Keratinocyte (primary cell): ENCODE results near the gene ODAM. TPM values are rescaled to one million over a fixed set of nuclear protein-coding genes. Genes with fewer than 3 reads are reported as not detected.
"Not testable (repeated sequence)": the region's sequence is repeated elsewhere in the genome, so short reads cannot be mapped to it uniquely, and the experiment has no call there.

ENCODE experiments used
- DNase-seq: peaks from one replicate; pipeline ENCODE4 v3.0.0-alpha.2; 2011; ENCODE audit warnings: low read depth, missing footprints, low spot score
- FAIRE-seq: peaks from 2 replicates; lab custom pipeline; 2011; peaks lifted over from hg19 to GRCh38; lab: Jason Lieb, UNC
- H2AFZ ChIP-seq: 2 replicates; pipeline ENCODE4 v1.6.0; 2012; ENCODE audit warnings: low read length, control low read depth, inconsistent platforms; ENCODE audit not compliant: control insufficient read depth
- H3K27ac ChIP-seq: 2 replicates; pipeline ENCODE4 v1.5.1; 2011; ENCODE audit warnings: low read length; ENCODE audit not compliant: control insufficient read depth, insufficient read depth
- H3K27me3 ChIP-seq: 3 replicates; pipeline ENCODE4 v1.6.0; 2011; ENCODE audit warnings: low read length; ENCODE audit not compliant: control insufficient read depth, insufficient read depth; ENCODE audit errors: extremely low read depth
- H3K36me3 ChIP-seq, 2 experiments: 2 replicates in 1 of 2; 3 replicates in 1 of 2; pipeline ENCODE4 v1.5.1; 2011; ENCODE audit warnings: low read length in 2 of 2, mild to moderate bottlenecking in 1 of 2; ENCODE audit not compliant: control insufficient read depth in 2 of 2, insufficient read depth in 2 of 2; ENCODE audit errors: extremely low read depth in 1 of 2
- H3K4me1 ChIP-seq: 3 replicates; pipeline ENCODE4 v1.5.1; 2011; ENCODE audit warnings: low read length; ENCODE audit not compliant: control insufficient read depth, insufficient read depth; ENCODE audit errors: extremely low read depth
- H3K4me2 ChIP-seq: 3 replicates; pipeline ENCODE4 v1.6.0; 2011; ENCODE audit warnings: low read depth, low read length; ENCODE audit not compliant: control insufficient read depth, insufficient read depth; ENCODE audit errors: extremely low read depth
- H3K4me3 ChIP-seq, 3 experiments: fragments of 200-600 bp in 1 of 3; sonication (generic) in 1 of 3; 2 replicates in 2 of 3; 3 replicates in 1 of 3; pipeline ENCODE4 v1.5.1; 2011 to 2016; ENCODE audit warnings: low read length in 3 of 3, mild to moderate bottlenecking in 3 of 3, control low read depth in 2 of 3, inconsistent platforms in 1 of 3, low read depth in 1 of 3, mixed read lengths in 1 of 3, mixed run types in 1 of 3, moderate library complexity in 1 of 3; ENCODE audit not compliant: control insufficient read depth in 2 of 3, insufficient read depth in 2 of 3; ENCODE audit errors: extremely low read depth in 1 of 3
- H3K79me2 ChIP-seq: 2 replicates; pipeline ENCODE4 v1.6.0; 2012; ENCODE audit warnings: low read length; ENCODE audit not compliant: control insufficient read depth, insufficient read depth
- H3K9ac ChIP-seq: 3 replicates; pipeline ENCODE4 v1.6.0; 2011; ENCODE audit warnings: low read length; ENCODE audit not compliant: control insufficient read depth, insufficient read depth; ENCODE audit errors: extremely low read depth
- H3K9me1 ChIP-seq: 3 replicates; pipeline ENCODE4 v1.6.0; 2011; ENCODE audit warnings: low read length; ENCODE audit not compliant: control insufficient read depth, insufficient read depth; ENCODE audit errors: extremely low read depth
- H3K9me3 ChIP-seq: 2 replicates; pipeline ENCODE4 v1.5.1; 2012; ENCODE audit warnings: low read depth, low read length; ENCODE audit not compliant: control insufficient read depth
- H4K20me1 ChIP-seq: 3 replicates; pipeline ENCODE4 v1.6.0; 2011; ENCODE audit warnings: low read length; ENCODE audit not compliant: control insufficient read depth, insufficient read depth; ENCODE audit errors: extremely low read depth
- EZH2 ChIP-seq: IDR thresholded peaks from one replicate; pipeline ENCODE4 v1.6.1; 2012; ENCODE audit warnings: inconsistent platforms, mild to moderate bottlenecking, low read length, moderate library complexity
- dilution Hi-C: fragments of 300-500 bp; cut with MboI; formaldehyde crosslinking; loops from one replicate; pipeline ENCODE4 v1.7.0; 2020; ENCODE audit warnings: low sequenced_read_pairs; ENCODE audit not compliant: extremely low pct_ligation_motif_present
- polyA plus RNA-seq, 5 experiments: library from polyadenylated mRNA; depleted of rRNA in 3 of 5; stranded (reverse) in 3 of 5; stranded (forward) in 1 of 5; unstranded in 1 of 5; fragments of >200 nt; gene quantifications; 1 replicate in 1 of 5; 2 replicates in 3 of 5; 3 replicates in 1 of 5; pipeline versions ENCODE4 v1.2.1 to v1.2.3, GENCODE V29; 2011 to 2012; ENCODE audit warnings: missing spikeins in 2 of 5, low read depth in 1 of 5, low replicate concordance in 1 of 5

ODAM gene
- polyA plus RNA-seq, 1 donor (not counting 4 experiments of a cell fraction or from before 2014, with no cell fraction given) = not detected

DNA sequence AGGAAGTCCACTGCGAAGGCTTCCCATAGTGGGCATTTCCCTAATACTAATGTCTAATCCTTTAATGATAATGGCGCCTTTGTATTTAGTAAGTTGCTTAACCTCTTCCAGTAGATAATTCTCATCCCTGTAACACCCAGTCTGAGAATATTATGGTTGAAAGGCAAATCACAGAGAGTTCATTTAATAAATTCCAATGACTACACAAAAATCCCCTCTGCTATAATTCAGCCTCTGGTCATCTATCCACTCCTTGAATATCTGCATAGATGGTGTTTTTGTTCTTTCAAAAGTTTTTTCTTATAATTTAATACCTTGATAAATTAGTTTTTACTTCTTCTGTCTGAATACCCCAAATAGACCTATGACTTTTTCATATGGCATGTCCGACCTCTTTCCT is 25.9 kb downstream of the ODAM start:
- dilution Hi-C loops, FAIRE-seq: not testable (repeated sequence)

GRCh38 chr4:70221818-70222217 is 26.3 kb downstream of the ODAM start:
- H3K9me3 ChIP-seq, FAIRE-seq, H3K27ac ChIP-seq, dilution Hi-C loops, H3K4me2 ChIP-seq, H2AFZ ChIP-seq, H3K79me2 ChIP-seq, H3K9ac ChIP-seq, H3K4me1 ChIP-seq, H3K27me3 ChIP-seq, H3K4me3 ChIP-seq, DNase-seq, H3K9me1 ChIP-seq, H4K20me1 ChIP-seq, H3K36me3 ChIP-seq: not testable (repeated sequence)

More for the DNA sequence above, 25.9 kb downstream of the ODAM start:
- not testable (repeated sequence) for DNase-seq, H4K20me1 ChIP-seq, H3K4me2 ChIP-seq, H3K4me3 ChIP-seq, H3K9me3 ChIP-seq, H3K9me1 ChIP-seq, H3K4me1 ChIP-seq, H3K27me3 ChIP-seq, H3K9ac ChIP-seq, H3K36me3 ChIP-seq, H3K79me2 ChIP-seq, H3K27ac ChIP-seq, H2AFZ ChIP-seq

DNA sequence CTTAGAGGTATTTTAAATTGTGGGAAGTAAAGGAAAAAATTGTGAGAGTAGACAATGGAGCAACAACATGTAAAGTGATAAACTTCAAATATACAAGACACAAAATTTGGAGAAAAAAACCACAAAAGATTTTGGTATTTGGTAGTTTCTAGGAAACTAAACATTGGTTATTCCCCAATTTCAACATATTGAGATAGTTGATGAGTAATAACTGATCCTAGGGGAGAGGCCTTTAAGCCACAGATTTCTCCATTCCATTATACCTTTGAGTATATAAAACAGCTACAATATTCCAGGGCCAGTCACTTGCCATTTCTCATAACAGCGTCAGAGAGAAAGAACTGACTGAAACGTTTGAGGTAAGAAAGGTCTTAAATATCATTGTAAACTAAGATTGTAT is 30.3 kb downstream of the ODAM start, which contains the start of gene FDCSP:
Gene FDCSP (plus strand): TSS at position 301 of the 400 bp plus-strand sequence. CDS start 5,071 bp downstream, outside the sequence.
- Histone ChIP-seq H3K4me2 (no peak within 1 kb of the TSS), H3K79me2 (no peaks in the 10 kb centered on the region), H3K9ac (no peak within 1 kb of the TSS), H3K9me3 (no peaks in the 10 kb centered on the region), H3K4me1 (no peaks in the 10 kb centered on the region), H2AFZ (no peak within 1 kb of the TSS), H4K20me1 (no peaks in the 10 kb centered on the region), H3K27me3 (no peaks in the 10 kb centered on the region), H3K36me3 (no peaks in the 10 kb centered on the region), H3K9me1 (no peaks in the 10 kb centered on the region), H3K4me3 (no peak within 1 kb of the TSS), H3K27ac (no peak within 1 kb of the TSS)
- TF ChIP-seq EZH2 = no peak
- FAIRE-seq = no peak
- no peak for DNase-seq
- dilution Hi-C loops = no loop called here
